Measurements from ENCODE around the gene RNF17. TPM values are rescaled to one million over a fixed set of nuclear protein-coding genes. Genes with fewer than 3 reads are reported as not detected.

RNF17 gene
- total and polyA plus RNA-seq, 2 of the 8 experiments (the other 6 are each of a cell fraction or from before 2014, with no cell fraction given), result not detected

- TF ChIP-seq GABPA (IDR thresholded peaks at IDR 0.05; ENCODE audit: borderline replicate concordance, insufficient read depth, low read length), result no peak
Observed at GRCh38 chr13:24741791-24742190, 22.2 kb upstream of the RNF17 start (continued).
